MM.1S (cell line): ENCODE measurements around the gene EME2.

Experiments
- DNase-seq: peaks from one replicate; pipeline ENCODE4 v3.0.0-alpha.2; 2015
- H2AFZ ChIP-seq: fragments of 300-600 bp; sonication (generic); 2 replicates; pipeline ENCODE4 v1.6.0; 2016; ENCODE audit warnings: antibody characterized with exemption, low read length
- H3F3A ChIP-seq: fragments of 300-600 bp; sonication (generic); 2 replicates; pipeline ENCODE4 v1.6.1; 2016; ENCODE audit warnings: mild to moderate bottlenecking, antibody characterized with exemption, low read length, moderate library complexity, mixed read lengths; ENCODE audit not compliant: insufficient read depth
- H3K27ac ChIP-seq: fragments of 300-600 bp; sonication (generic); 2 replicates; pipeline ENCODE4 v1.5.1; 2016; ENCODE audit warnings: mild to moderate bottlenecking, low read length
- H3K27me3 ChIP-seq: fragments of 300-600 bp; sonication (generic); replicated peaks from 2 replicates; pipeline ENCODE4 v1.6.0; 2016; ENCODE audit warnings: low read length; ENCODE audit not compliant: insufficient read depth
- H3K36me3 ChIP-seq: fragments of 300-600 bp; sonication (generic); replicated peaks from 2 replicates; pipeline ENCODE4 v1.6.1; 2016; ENCODE audit warnings: mild to moderate bottlenecking, low read length, mixed read lengths; ENCODE audit not compliant: insufficient read depth
- H3K4me1 ChIP-seq: fragments of 300-600 bp; sonication (generic); 2 replicates; pipeline ENCODE4 v1.6.1; 2016; ENCODE audit warnings: low read length, mixed read lengths
- H3K4me2 ChIP-seq: fragments of 300-600 bp; sonication (generic); 2 replicates; pipeline ENCODE4 v1.6.0; 2016; ENCODE audit warnings: low read depth, low read length
- H3K4me3 ChIP-seq: fragments of 300-600 bp; sonication (generic); 2 replicates; pipeline ENCODE4 v1.5.1; 2016; ENCODE audit warnings: low read length, mixed read lengths
- H3K79me2 ChIP-seq: fragments of 300-600 bp; sonication (generic); 2 replicates; pipeline ENCODE4 v1.6.1; 2016; ENCODE audit warnings: mixed run types, low read length, mixed read lengths
- H3K9ac ChIP-seq: fragments of 300-600 bp; sonication (generic); 2 replicates; pipeline ENCODE4 v1.6.1; 2016; ENCODE audit warnings: low read length, mixed read lengths
- H3K9me2 ChIP-seq: fragments of 300-600 bp; sonication (generic); replicated peaks from 2 replicates; pipeline ENCODE4 v1.6.1; 2016; ENCODE audit warnings: mild to moderate bottlenecking, low read length, mixed read lengths; ENCODE audit not compliant: insufficient read depth
- H3K9me3 ChIP-seq: fragments of 300-600 bp; sonication (generic); replicated peaks from 2 replicates; pipeline ENCODE4 v1.6.1; 2016; ENCODE audit warnings: mild to moderate bottlenecking, low read length, mixed read lengths; ENCODE audit not compliant: insufficient read depth
- H4K20me1 ChIP-seq: fragments of 300-600 bp; sonication (generic); 2 replicates; pipeline ENCODE4 v1.6.1; 2016; ENCODE audit warnings: mild to moderate bottlenecking, low read length, moderate library complexity, mixed read lengths; ENCODE audit not compliant: insufficient read depth
- EZH2 ChIP-seq: fragments of 300-600 bp; sonication (generic); optimal IDR thresholded peaks from 2 replicates; pipeline ENCODE3; 2017; ENCODE audit warnings: low read depth, mild to moderate bottlenecking, antibody characterized with exemption, low read length, mixed read lengths
- EZH2phosphoT487 ChIP-seq: fragments of 300-600 bp; sonication (generic); IDR thresholded peaks from 2 replicates; pipeline ENCODE4 v1.6.1; 2018; ENCODE audit warnings: antibody characterized with exemption, low read length
- TF ChIP-seq, protein P1 (sequence below): fragments of 300-600 bp; sonication (generic); IDR thresholded peaks from 2 replicates; pipeline ENCODE4 v1.5.1; 2016; ENCODE audit warnings: antibody characterized with exemption, low read length, mixed read lengths

Gene EME2

DNA sequence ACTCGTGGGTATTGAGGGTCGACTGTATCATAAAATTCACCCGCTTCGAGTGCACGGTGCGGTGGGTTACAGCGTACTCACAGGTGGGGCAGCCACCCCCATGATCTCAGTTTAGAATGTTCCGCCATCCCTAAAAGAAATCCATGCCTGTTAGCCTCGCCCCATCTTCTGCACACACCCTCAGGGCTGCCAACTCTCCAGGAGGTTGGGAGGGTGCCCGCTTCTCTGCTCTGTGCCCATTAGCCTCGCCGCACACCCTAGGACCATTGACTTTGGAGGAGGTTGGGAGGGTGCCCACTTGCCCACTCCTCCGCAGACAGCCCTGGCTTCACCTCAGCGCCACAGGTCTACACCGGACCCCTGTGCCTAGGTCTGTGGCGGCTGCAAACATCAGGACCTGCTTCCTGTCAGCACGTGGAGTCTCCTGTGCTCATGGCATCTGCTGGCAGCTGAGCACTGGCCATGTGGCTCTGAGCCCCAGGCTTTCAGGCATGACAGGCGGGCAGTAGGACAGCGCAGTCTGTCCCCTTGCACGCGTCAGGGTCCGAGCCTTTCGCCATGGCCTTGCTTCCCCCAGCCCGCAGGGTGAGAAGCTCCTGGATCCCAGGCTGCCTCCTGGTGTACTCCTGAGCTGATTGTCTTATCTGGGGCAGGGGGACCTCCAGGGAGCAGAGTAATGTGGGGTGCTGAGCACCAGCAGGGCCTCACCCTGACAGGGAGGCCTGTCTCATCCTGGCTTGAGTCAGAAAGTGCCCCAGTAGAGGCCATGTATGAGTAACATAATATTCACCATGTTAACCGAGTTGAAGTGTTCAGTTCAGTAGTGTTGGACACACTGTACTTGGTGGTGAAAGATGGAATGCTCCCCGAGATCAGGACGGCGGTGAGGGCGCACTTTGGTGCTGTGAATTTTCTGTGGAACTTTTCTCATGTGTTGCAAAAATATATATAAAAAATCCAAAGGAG lies 23.2 kb upstream of the EME2 start:
- no peak overlapping the region for H3K4me2 ChIP-seq
- no peaks in the 10 kb centered on the region for H4K20me1 ChIP-seq
- H3K36me3 ChIP-seq = no peaks in the 10 kb centered on the region
- no peaks in the 10 kb centered on the region for H3K27me3 ChIP-seq
- no peak overlapping the region for H2AFZ ChIP-seq
- H3K4me3 ChIP-seq = no peak overlapping the region
- H3K27ac ChIP-seq = no peak overlapping the region
- H3K9me3 ChIP-seq = no peaks in the 10 kb centered on the region
- no peaks in the 10 kb centered on the region for H3K4me1 ChIP-seq
- TF ChIP-seq, protein P1, sequence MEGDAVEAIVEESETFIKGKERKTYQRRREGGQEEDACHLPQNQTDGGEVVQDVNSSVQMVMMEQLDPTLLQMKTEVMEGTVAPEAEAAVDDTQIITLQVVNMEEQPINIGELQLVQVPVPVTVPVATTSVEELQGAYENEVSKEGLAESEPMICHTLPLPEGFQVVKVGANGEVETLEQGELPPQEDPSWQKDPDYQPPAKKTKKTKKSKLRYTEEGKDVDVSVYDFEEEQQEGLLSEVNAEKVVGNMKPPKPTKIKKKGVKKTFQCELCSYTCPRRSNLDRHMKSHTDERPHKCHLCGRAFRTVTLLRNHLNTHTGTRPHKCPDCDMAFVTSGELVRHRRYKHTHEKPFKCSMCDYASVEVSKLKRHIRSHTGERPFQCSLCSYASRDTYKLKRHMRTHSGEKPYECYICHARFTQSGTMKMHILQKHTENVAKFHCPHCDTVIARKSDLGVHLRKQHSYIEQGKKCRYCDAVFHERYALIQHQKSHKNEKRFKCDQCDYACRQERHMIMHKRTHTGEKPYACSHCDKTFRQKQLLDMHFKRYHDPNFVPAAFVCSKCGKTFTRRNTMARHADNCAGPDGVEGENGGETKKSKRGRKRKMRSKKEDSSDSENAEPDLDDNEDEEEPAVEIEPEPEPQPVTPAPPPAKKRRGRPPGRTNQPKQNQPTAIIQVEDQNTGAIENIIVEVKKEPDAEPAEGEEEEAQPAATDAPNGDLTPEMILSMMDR = no peak
- TF ChIP-seq EZH2 = no peak
- no peak for TF ChIP-seq EZH2phosphoT487
- H3K9ac ChIP-seq = no peak overlapping the region
- no peaks in the 10 kb centered on the region for H3K9me2 ChIP-seq
- no peak for DNase-seq
- H3F3A ChIP-seq = no peaks in the 10 kb centered on the region
- no peaks in the 10 kb centered on the region for H3K79me2 ChIP-seq

DNA sequence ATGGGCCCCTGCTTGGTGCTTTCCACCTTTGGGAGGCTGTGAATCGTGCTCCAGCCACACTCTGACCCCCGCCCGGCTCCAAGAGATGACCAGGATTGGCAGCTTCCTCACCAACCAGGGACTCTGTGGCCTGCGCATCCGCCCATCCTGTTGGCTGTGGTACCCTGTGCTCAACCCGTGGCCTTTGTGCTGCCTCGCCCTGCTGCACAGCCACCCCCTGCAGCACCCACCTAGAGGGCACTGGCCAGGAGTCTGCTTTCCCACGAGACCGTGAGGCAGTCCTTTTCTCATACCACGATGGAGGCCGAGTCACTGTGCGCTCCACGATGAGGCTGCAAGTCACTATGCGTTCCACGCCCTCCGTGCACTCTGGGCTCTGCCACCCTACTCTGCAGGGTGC lies 20.7 kb upstream of the EME2 start:
- no peak overlapping the region for H3K9ac ChIP-seq
- no peak for TF ChIP-seq EZH2
- no peak for TF ChIP-seq EZH2phosphoT487
- TF ChIP-seq, protein P1 = no peak
- no peaks in the 10 kb centered on the region for H3K79me2 ChIP-seq
- no peaks in the 10 kb centered on the region for H3F3A ChIP-seq
- no peaks in the 10 kb centered on the region for H4K20me1 ChIP-seq
- H3K27ac ChIP-seq = no peak overlapping the region
- H3K4me2 ChIP-seq = no peak overlapping the region
- no peak overlapping the region for H3K4me3 ChIP-seq
- H3K9me3 ChIP-seq = no peaks in the 10 kb centered on the region
- no peaks in the 10 kb centered on the region for H3K27me3 ChIP-seq
- no peaks in the 10 kb centered on the region for H3K9me2 ChIP-seq
- H3K36me3 ChIP-seq = no peaks in the 10 kb centered on the region
- no peak overlapping the region for H2AFZ ChIP-seq
- H3K4me1 ChIP-seq = no peaks in the 10 kb centered on the region
- DNase-seq = no peak

DNA sequence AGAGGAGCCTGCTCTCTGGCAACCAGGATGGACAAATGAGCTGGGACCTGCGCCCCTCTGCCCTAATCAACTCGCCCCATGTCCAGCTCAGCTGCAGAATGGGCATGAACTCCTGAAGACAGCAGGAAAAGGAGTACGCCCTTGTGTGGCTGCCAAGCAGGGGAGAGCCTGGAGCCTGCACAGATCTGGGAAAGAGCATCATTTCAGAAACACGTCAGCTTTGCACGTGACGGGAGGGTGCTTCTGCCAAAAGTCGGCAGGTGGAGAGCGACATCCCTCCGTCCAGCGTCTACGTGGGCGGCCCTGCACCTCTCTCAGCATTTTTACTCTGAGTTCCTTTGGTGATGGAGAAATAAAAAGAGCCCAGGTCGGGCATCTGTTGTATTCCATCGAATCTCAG lies 19.8 kb upstream of the EME2 start:
- H3K36me3 ChIP-seq = no peaks in the 10 kb centered on the region
- no peaks in the 10 kb centered on the region for H3K27me3 ChIP-seq
- no peaks in the 10 kb centered on the region for H3K79me2 ChIP-seq
- TF ChIP-seq EZH2phosphoT487 = no peak
- TF ChIP-seq, protein P1 = no peak
- TF ChIP-seq EZH2 = no peak
- no peaks in the 10 kb centered on the region for H3K4me1 ChIP-seq
- H3F3A ChIP-seq = no peaks in the 10 kb centered on the region
- H3K9ac ChIP-seq = no peak overlapping the region
- no peak for DNase-seq
- no peak overlapping the region for H3K4me2 ChIP-seq
- no peaks in the 10 kb centered on the region for H3K9me2 ChIP-seq
- H2AFZ ChIP-seq = no peak overlapping the region
- H3K9me3 ChIP-seq = no peaks in the 10 kb centered on the region
- H3K4me3 ChIP-seq = no peak overlapping the region
- no peaks in the 10 kb centered on the region for H4K20me1 ChIP-seq
- no peak overlapping the region for H3K27ac ChIP-seq
